WERI-Rb-1 (cell line): ENCODE data around the gene U2AF1L4.

ENCODE experiments used
- DNase-seq: peaks from one replicate; pipeline ENCODE4 v3.0.0-alpha.2; 2020
- H3K27ac ChIP-seq: fragments of 250-450 bp; sonication (Bioruptor Pico); 2 replicates; pipeline ENCODE4 v1.5.1; 2020; ENCODE audit warnings: mild to moderate bottlenecking, moderate library complexity
- H3K27me3 ChIP-seq: fragments of 250-450 bp; sonication (Bioruptor Pico); 2 replicates; pipeline ENCODE4 v1.5.1; 2021; ENCODE audit warnings: mild to moderate bottlenecking, low read depth, moderate library complexity; ENCODE audit not compliant: insufficient read depth, severe bottlenecking
- H3K36me3 ChIP-seq: fragments of 250-450 bp; sonication (Bioruptor Pico); 2 replicates; pipeline ENCODE4 v1.5.1; 2020; ENCODE audit warnings: mild to moderate bottlenecking, moderate library complexity
- H3K4me3 ChIP-seq: 2 replicates; pipeline ENCODE4 v1.5.1; 2011; ENCODE audit warnings: low read depth, mild to moderate bottlenecking, control low read depth, low read length
- H3K9me3 ChIP-seq: fragments of 250-450 bp; sonication (Bioruptor Pico); 2 replicates; pipeline ENCODE4 v1.5.1; 2021; ENCODE audit warnings: mild to moderate bottlenecking, moderate library complexity; ENCODE audit not compliant: severe bottlenecking
- CTCF ChIP-seq: IDR thresholded peaks from 2 replicates; pipeline ENCODE4 v1.5.1; 2011; ENCODE audit warnings: low read depth, mild to moderate bottlenecking, control low read depth, inconsistent platforms, low read length

U2AF1L4 gene

DNA sequence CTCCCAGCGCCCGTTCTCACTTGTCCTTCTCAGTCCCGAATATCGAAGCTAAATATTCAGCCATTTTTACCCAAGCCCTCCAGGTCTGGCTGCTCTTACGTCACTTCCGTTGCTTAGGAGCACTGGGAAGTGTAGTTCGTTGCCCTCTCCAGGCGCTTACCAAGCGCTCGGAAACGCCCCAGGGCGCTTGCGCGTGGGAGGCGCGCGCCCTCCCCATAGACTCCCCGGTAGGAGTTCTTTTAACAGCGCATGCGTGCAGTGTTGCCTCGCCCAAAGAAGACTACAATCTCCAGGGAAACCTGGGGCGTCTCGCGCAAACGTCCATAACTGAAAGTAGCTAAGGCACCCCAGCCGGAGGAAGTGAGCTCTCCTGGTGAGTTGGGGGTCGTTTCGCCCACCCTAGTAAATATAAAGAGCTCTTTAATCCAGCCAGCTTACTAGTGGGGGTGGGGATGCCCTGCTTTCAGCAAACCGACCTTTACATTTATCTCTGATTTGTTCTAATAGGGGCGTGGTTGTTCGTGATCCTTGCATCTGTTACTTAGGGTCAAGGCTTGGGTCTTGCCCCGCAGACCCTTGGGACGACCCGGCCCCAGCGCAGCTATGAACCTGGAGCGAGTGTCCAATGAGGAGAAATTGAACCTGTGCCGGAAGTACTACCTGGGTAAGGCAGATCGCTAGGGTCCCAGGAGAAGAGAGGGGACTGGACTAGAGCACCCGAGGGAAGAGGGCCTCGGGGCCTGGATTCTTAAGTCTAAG is at the start of gene U2AF1L4, which contains the start of gene PSENEN:
U2AF1L4 (minus strand) TSS at position 91 of the 759 bp plus-strand sequence; CDS start at position 64, 27 bp downstream.
PSENEN (plus strand) TSS at position 324 of the 759 bp plus-strand sequence; CDS start at position 604, 280 bp downstream.
- no peaks in the 10 kb centered on the region for H3K27me3 ChIP-seq
- peak within 1 kb of the TSS; percentile 83 for H3K4me3 ChIP-seq
- H3K9me3 ChIP-seq = no peaks in the 10 kb centered on the region
- peak; percentile 97 for DNase-seq
- peak within 1 kb of the TSS; percentile 95 for H3K27ac ChIP-seq
- TF ChIP-seq CTCF = no peak
- H3K36me3 ChIP-seq = peaks cover 6% of the 10 kb centered on the region; the same call in 1 of the 2 replicates

DNA sequence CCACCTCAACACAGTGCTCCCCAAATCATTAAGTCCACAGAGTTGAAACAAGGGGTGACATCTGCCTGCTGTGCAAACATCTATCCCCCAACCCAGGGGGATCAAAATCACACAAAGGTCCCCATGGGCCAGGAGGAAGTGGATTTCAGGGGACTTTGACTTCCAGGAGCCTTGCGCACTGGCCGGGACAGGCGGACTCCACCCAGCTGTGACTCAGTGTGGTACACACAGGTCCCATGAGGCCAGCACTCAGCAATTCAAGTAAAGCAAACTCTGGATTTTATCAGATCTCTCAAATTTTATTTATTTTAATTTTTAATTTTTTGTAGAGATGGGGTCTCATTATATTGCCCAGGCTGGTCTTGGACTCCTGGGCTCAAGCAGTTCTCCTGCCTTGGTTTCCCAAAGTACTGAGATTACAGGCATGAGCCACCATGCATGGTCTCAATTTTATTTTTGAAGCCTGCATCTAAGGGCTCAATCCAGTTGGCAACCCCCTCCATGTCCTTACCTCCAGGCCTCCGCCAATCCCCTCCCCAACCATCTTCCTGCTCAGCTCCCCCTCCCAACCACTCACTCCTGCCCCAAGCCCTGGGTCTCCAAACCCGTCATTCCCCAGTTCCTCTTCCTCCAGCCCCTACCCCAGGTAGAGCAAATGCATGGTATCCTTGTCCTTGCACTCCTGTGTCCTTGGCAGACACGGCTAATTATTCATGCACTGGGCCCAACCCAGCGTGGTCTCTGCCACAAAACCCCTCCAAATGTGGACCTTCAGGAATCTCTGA is 48.4 kb upstream of the U2AF1L4 start:
- Histone ChIP-seq H3K36me3 (peaks cover 5% of the 10 kb centered on the region; the same call in 1 of the 2 replicates), H3K27me3 (no peaks in the 10 kb centered on the region), H3K9me3 (no peaks in the 10 kb centered on the region), H3K27ac (no peak overlapping the region), H3K4me3 (no peak overlapping the region)
- no peak for TF ChIP-seq CTCF
- DNase-seq = no peak

DNA sequence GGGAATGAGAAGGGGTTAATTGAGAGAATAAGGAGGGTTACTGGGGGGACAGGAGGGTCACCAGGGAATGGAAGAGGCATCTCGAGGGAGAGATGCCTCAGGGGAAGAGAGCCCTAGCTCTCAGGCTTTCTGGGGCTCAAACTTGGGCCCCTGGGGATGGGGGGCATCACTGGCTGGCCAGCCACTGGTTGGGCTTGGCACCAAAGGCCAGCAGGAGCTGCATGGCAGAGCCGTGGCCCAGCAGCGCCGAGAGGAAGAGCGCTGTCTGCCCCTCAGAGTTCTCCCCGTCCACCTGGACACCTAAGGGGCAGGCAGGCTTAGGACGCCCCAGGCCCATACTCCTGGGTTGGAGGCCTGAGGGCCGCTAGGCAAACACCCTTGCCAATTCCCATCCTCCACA is 47.7 kb upstream of the U2AF1L4 start:
- no peaks in the 10 kb centered on the region for H3K9me3 ChIP-seq
- no peak for DNase-seq
- H3K4me3 ChIP-seq = no peak overlapping the region
- TF ChIP-seq CTCF = no peak
- H3K27ac ChIP-seq = no peak overlapping the region
- peaks cover 7% of the 10 kb centered on the region; the same call in 1 of the 2 replicates for H3K36me3 ChIP-seq
- no peaks in the 10 kb centered on the region for H3K27me3 ChIP-seq

- H3K27ac ChIP-seq = no peak overlapping the region
- DNase-seq = no peak
Observed at GRCh38 chr19:35792312-35792711, 47.1 kb upstream of the U2AF1L4 start.

GRCh38 chr19:35791814-35792279 is 46.6 kb upstream of the U2AF1L4 start:
- Histone ChIP-seq H3K9me3 (no peaks in the 10 kb centered on the region), H3K36me3 (peaks cover 13% of the 10 kb centered on the region; the same call in 1 of the 2 replicates), H3K27me3 (no peaks in the 10 kb centered on the region), H3K27ac (no peak overlapping the region), H3K4me3 (no peak overlapping the region)
- no peak for TF ChIP-seq CTCF
- no peak for DNase-seq

More at GRCh38 chr19:35792312-35792711, 47.1 kb upstream of the U2AF1L4 start:
- Histone ChIP-seq H3K4me3 (no peak overlapping the region), H3K36me3 (peaks cover 11% of the 10 kb centered on the region; the same call in 1 of the 2 replicates), H3K27me3 (no peaks in the 10 kb centered on the region), H3K9me3 (no peaks in the 10 kb centered on the region)
- TF ChIP-seq CTCF = no peak
